ENCODE measurements around the gene MCTP2. TPM values are rescaled to one million over a fixed set of nuclear protein-coding genes. Genes with fewer than 3 reads are reported as not detected.

The MCTP2 gene
- total RNA-seq, 1 experiment from 2014 or later, result 7.4 TPM

- TF ChIP-seq ZNF532 (CRISPR knock-in tag; IDR thresholded peaks at IDR 0.05; ENCODE audit: borderline replicate concordance) (no peak), ZNF671 (CRISPR knock-in tag; IDR thresholded peaks at IDR 0.05) (no peak)
These were observed 33.6 kb downstream of the MCTP2 start (continued) for GRCh38 chr15:94265009-94265408.

- no peak for TF ChIP-seq ZNF512 (CRISPR knock-in tag; IDR thresholded peaks at IDR 0.05; ENCODE audit: borderline replicate concordance)
- TF ChIP-seq CREM (CRISPR knock-in tag; IDR thresholded peaks at IDR 0.05), result no peak
- no peak for TF ChIP-seq ZNF532 (CRISPR knock-in tag; IDR thresholded peaks at IDR 0.05; ENCODE audit: borderline replicate concordance)
- TF ChIP-seq FOXK1 (CRISPR knock-in tag; IDR thresholded peaks at IDR 0.05), result no peak
- TF ChIP-seq CBFB (CRISPR knock-in tag; IDR thresholded peaks at IDR 0.05; ENCODE audit: low read depth), result no peak
- TF ChIP-seq ZNF671 (CRISPR knock-in tag; IDR thresholded peaks at IDR 0.05), result no peak
- TF ChIP-seq FOXP1 (CRISPR knock-in tag; IDR thresholded peaks at IDR 0.05; ENCODE audit: borderline replicate concordance), result no peak
- no peak for TF ChIP-seq HMGA2 (CRISPR knock-in tag; IDR thresholded peaks at IDR 0.05)
- no peak for TF ChIP-seq E2F1 (CRISPR knock-in tag; IDR thresholded peaks at IDR 0.05)
- no peak for TF ChIP-seq GABPB1 (CRISPR knock-in tag; IDR thresholded peaks at IDR 0.05)
- TF ChIP-seq JAZF1 (CRISPR knock-in tag; IDR thresholded peaks at IDR 0.05), result no peak
- no peak for TF ChIP-seq ZNF219 (CRISPR knock-in tag; IDR thresholded peaks at IDR 0.05; ENCODE audit: borderline replicate concordance)
- TF ChIP-seq ATF3 (CRISPR knock-in tag; conservative IDR thresholded peaks at IDR 0.05), result no peak
- no peak for TF ChIP-seq ZMAT4 (CRISPR knock-in tag; IDR thresholded peaks at IDR 0.05)
- TF ChIP-seq ZNF416 (CRISPR knock-in tag; IDR thresholded peaks at IDR 0.05), result no peak
- TF ChIP-seq ZNF423 (CRISPR knock-in tag; IDR thresholded peaks at IDR 0.05), result no peak
- no peak for TF ChIP-seq KAT7 (CRISPR knock-in tag; IDR thresholded peaks at IDR 0.05; ENCODE audit: borderline replicate concordance)
- TF ChIP-seq PRRX2 (CRISPR knock-in tag; IDR thresholded peaks at IDR 0.05), result no peak
- no peak for TF ChIP-seq ZNF263 (CRISPR knock-in tag; IDR thresholded peaks at IDR 0.05; ENCODE audit: low read depth)
- TF ChIP-seq ATF1 (CRISPR knock-in tag; IDR thresholded peaks at IDR 0.05), result no peak
- ATAC-seq, result no peak
- CTCF ChIA-PET, result no interaction called here
- no peaks in the 10 kb centered on the region for H3K27me3 Mint-ChIP-seq (ENCODE audit: low read depth)
- H3K4me1 Mint-ChIP-seq, result peaks cover 5% of the 10 kb centered on the region
- H3K9me3 Mint-ChIP-seq, result no peaks in the 10 kb centered on the region
- no peak overlapping the region for H3K4me3 Mint-ChIP-seq
- no peak overlapping the region for H3K27ac Mint-ChIP-seq
- DNase-seq (ENCODE audit: low spot score), result no peak
- POLR2A ChIA-PET, result no interaction called here
- H3K36me3 Mint-ChIP-seq, result no peaks in the 10 kb centered on the region
These were observed 34.6 kb downstream of the MCTP2 start for GRCh38 chr15:94265982-94266381.

All from WTC11 (cell line).